NT2/D1 (cell line): ENCODE data around the gene KPNA6.

Source experiments
- SUZ12 ChIP-seq: IDR thresholded peaks from 2 replicates; pipeline ENCODE4 v1.6.1; 2011; ENCODE audit not compliant: insufficient read length, insufficient read depth; ENCODE audit errors: extremely low read depth
- YY1 ChIP-seq: IDR thresholded peaks from 2 replicates; pipeline ENCODE4 v1.6.1; 2011; ENCODE audit not compliant: insufficient read length, insufficient read depth

DNA sequence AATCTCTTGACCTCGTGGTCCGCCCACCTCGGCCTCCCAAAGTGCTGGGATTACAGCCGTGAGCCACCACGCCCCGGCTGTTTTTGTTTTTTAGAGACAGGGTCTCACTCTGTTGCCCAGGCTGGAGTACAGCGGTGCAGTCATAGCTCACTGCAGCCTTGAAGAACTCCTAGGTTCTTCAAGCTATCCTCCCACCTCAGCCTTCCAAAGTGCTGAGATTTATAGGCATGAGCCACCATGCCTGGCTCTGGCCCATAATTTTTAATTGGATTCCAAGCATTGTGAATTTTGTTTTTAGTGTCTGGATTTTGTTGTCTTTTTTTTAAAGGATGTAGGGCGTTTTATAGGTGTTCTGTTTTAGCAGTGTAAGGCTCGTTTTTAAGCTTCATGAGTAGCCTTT is 43.0 kb downstream of the KPNA6 start:
- no peak for TF ChIP-seq YY1
- TF ChIP-seq SUZ12: no peak
